Smooth muscle cell (in vitro differentiated cells): Measurements from ENCODE around the gene LRIT3. TPM values are rescaled to one million over a fixed set of nuclear protein-coding genes. Genes with fewer than 3 reads are reported as not detected.
A peak's percentile ranks its signal among the peaks of the same experiment; 100 is the strongest.
"Not testable (repeated sequence)": the region's sequence is repeated elsewhere in the genome, so short reads cannot be mapped to it uniquely, and the experiment has no call there.

Experiments used
- DNase-seq: peaks from one replicate; lab custom pipeline; 2025; ENCODE audit not compliant: unreplicated experiment; lab: John Stamatoyannopoulos, UW
- H2AFZ ChIP-seq: fragments of 200-600 bp; sonication (generic); 2 replicates; pipeline ENCODE4 v1.6.0; 2016; ENCODE audit warnings: antibody characterized with exemption, low read depth, mild to moderate bottlenecking
- H3F3A ChIP-seq: fragments of 200-600 bp; sonication (generic); 2 replicates; pipeline ENCODE4 v1.6.0; 2017; ENCODE audit warnings: antibody characterized with exemption, low read depth
- H3K27ac ChIP-seq: fragments of 200-600 bp; sonication (generic); 2 replicates; pipeline ENCODE4 v1.5.1; 2016; ENCODE audit warnings: low read depth, mild to moderate bottlenecking
- H3K27me3 ChIP-seq: fragments of 200-600 bp; sonication (generic); 2 replicates; pipeline ENCODE4 v1.6.1; 2016; ENCODE audit warnings: low read depth, mild to moderate bottlenecking
- H3K36me3 ChIP-seq: fragments of 200-600 bp; sonication (generic); 2 replicates; pipeline ENCODE4 v1.5.1; 2016; ENCODE audit warnings: low read depth
- H3K4me1 ChIP-seq: fragments of 200-600 bp; sonication (generic); 2 replicates; pipeline ENCODE4 v1.5.1; 2016; ENCODE audit warnings: low read depth
- H3K4me2 ChIP-seq: fragments of 200-600 bp; sonication (generic); 2 replicates; pipeline ENCODE4 v1.6.0; 2016; ENCODE audit warnings: mild to moderate bottlenecking
- H3K4me3 ChIP-seq: fragments of 200-600 bp; sonication (generic); 2 replicates; pipeline ENCODE4 v1.5.1; 2016; ENCODE audit warnings: mild to moderate bottlenecking
- H3K79me2 ChIP-seq: fragments of 200-600 bp; sonication (generic); 2 replicates; pipeline ENCODE4 v1.6.0; 2016; ENCODE audit warnings: low read depth, mild to moderate bottlenecking
- H3K9ac ChIP-seq: fragments of 200-600 bp; sonication (generic); 2 replicates; pipeline ENCODE4 v1.6.0; 2016; ENCODE audit warnings: low read depth
- H3K9me3 ChIP-seq: fragments of 200-600 bp; sonication (generic); replicated peaks from 2 replicates; pipeline ENCODE4 v1.5.1; 2016; ENCODE audit warnings: low read depth
- H4K20me1 ChIP-seq: fragments of 200-600 bp; sonication (generic); 2 replicates; pipeline ENCODE4 v1.6.0; 2016; ENCODE audit warnings: low read depth
- CTCF ChIP-seq: fragments of 200-600 bp; sonication (generic); IDR thresholded peaks from 2 replicates; pipeline ENCODE4 v1.5.1; 2017; ENCODE audit warnings: borderline replicate concordance, mild to moderate bottlenecking, antibody characterized with exemption; ENCODE audit not compliant: insufficient read depth, poor library complexity, severe bottlenecking
- WGBS: methylation state at CpG from one replicate; pipeline ENCODE4 v1.1.7; 2016; ENCODE audit warnings: low lambda C conversion rate; 5-methylcytosine and 5-hydroxymethylcytosine counted together
- polyA plus RNA-seq: library from polyadenylated mRNA; unstranded; fragments of >200 nt; fragmentation: Nextera tagmentation; extraction: Ambion mirVana; gene quantifications from 2 replicates; pipeline ENCODE4 v1.2.1, GENCODE V29; 2016
- total RNA-seq: library from RNA; depleted of rRNA; stranded (reverse); fragments of >200 nt; gene quantifications from 2 replicates; pipeline ENCODE4 v1.2.3, GENCODE V29; 2014

LRIT3 gene
- total and polyA plus RNA-seq, 2 experiments from 2014 or later, result 0.04 TPM; not detected in 1

GRCh38 chr4:109872065-109872464 lies 24.2 kb downstream of the LRIT3 start:
- Histone ChIP-seq H3K4me2 (no peak overlapping the region), H3F3A (no peaks in the 10 kb centered on the region), H2AFZ (no peak overlapping the region), H3K9me3 (no peaks in the 10 kb centered on the region), H3K4me3 (no peak overlapping the region), H3K9ac (no peak overlapping the region), H3K27ac (no peak overlapping the region), H3K79me2 (no peaks in the 10 kb centered on the region), H3K27me3 (no peaks in the 10 kb centered on the region), H3K4me1 (no peaks in the 10 kb centered on the region), H4K20me1 (no peaks in the 10 kb centered on the region), H3K36me3 (no peaks in the 10 kb centered on the region)
- DNase-seq, result no peak
- no peak for TF ChIP-seq CTCF
- 94% methylated on average over 2 of the region's 2 CpGs for WGBS

GRCh38 chr4:109872950-109873656 lies 25.2 kb downstream of the LRIT3 start:
- no peak overlapping the region for H3K4me2 ChIP-seq
- no peaks in the 10 kb centered on the region for H4K20me1 ChIP-seq
- H3K27me3 ChIP-seq, result no peaks in the 10 kb centered on the region
- no peaks in the 10 kb centered on the region for H3K9me3 ChIP-seq
- no peak overlapping the region for H3K27ac ChIP-seq
- no peaks in the 10 kb centered on the region for H3K4me1 ChIP-seq
- H3K36me3 ChIP-seq, result no peaks in the 10 kb centered on the region
- no peak for DNase-seq
- no peaks in the 10 kb centered on the region for H3F3A ChIP-seq
- no peaks in the 10 kb centered on the region for H3K79me2 ChIP-seq
- WGBS, result 96% methylated on average over 6 of the region's 6 CpGs
- no peak overlapping the region for H2AFZ ChIP-seq
- H3K9ac ChIP-seq, result no peak overlapping the region
- H3K4me3 ChIP-seq, result no peak overlapping the region
- TF ChIP-seq CTCF, result no peak

- no peak for TF ChIP-seq CTCF
- DNase-seq, result no peak
- no peaks in the 10 kb centered on the region for H3F3A ChIP-seq
- no peak overlapping the region for H2AFZ ChIP-seq
- H3K27me3 ChIP-seq, result no peaks in the 10 kb centered on the region
- H4K20me1 ChIP-seq, result no peaks in the 10 kb centered on the region
- H3K9me3 ChIP-seq, result no peaks in the 10 kb centered on the region
- H3K79me2 ChIP-seq, result no peaks in the 10 kb centered on the region
- no peak overlapping the region for H3K4me2 ChIP-seq
- H3K4me3 ChIP-seq, result no peak overlapping the region
- peak overlapping the region; percentile 19 for H3K27ac ChIP-seq
- H3K9ac ChIP-seq, result no peak overlapping the region
- H3K36me3 ChIP-seq, result no peaks in the 10 kb centered on the region
- 72% methylated on average over 11 of the region's 11 CpGs for WGBS
- no peaks in the 10 kb centered on the region for H3K4me1 ChIP-seq
These were observed 26.0 kb downstream of the LRIT3 start for GRCh38 chr4:109873791-109874514.

GRCh38 chr4:109875106-109875505 lies 27.2 kb downstream of the LRIT3 start:
- no peak for DNase-seq
- no peak for TF ChIP-seq CTCF
- Histone ChIP-seq H3K27ac (no peak overlapping the region), H3K27me3 (no peaks in the 10 kb centered on the region), H3K4me2 (no peak overlapping the region), H3K9ac (no peak overlapping the region), H3F3A (no peaks in the 10 kb centered on the region), H3K9me3 (no peaks in the 10 kb centered on the region), H4K20me1 (no peaks in the 10 kb centered on the region), H3K79me2 (no peaks in the 10 kb centered on the region), H3K4me3 (no peak overlapping the region), H3K36me3 (no peaks in the 10 kb centered on the region), H3K4me1 (no peaks in the 10 kb centered on the region), H2AFZ (no peak overlapping the region)
- WGBS, result 79% methylated on average over 1 of the region's 1 CpG

- 88% methylated on average over 2 of the region's 2 CpGs for WGBS
- H3K27me3 ChIP-seq, H3K9ac ChIP-seq, H3F3A ChIP-seq, H3K27ac ChIP-seq, H3K36me3 ChIP-seq, H4K20me1 ChIP-seq, H3K9me3 ChIP-seq, H3K4me3 ChIP-seq, H3K4me2 ChIP-seq, H3K79me2 ChIP-seq, DNase-seq, H2AFZ ChIP-seq, H3K4me1 ChIP-seq: not testable (repeated sequence)
These were observed 27.6 kb downstream of the LRIT3 start for GRCh38 chr4:109875553-109875952.
